WTC11 (cell line): ENCODE measurements around the gene STPG2. TPM values are rescaled to one million over a fixed set of nuclear protein-coding genes. Genes with fewer than 3 reads are reported as not detected.

Source experiments
- ATAC-seq: fragments of 200-7000 bp; cut with Tn5 transposase; 2 replicates; pipeline ENCODE4 v1.10.0; 2021; ENCODE audit warnings: mild to moderate bottlenecking, moderate library complexity
- CTCF ChIA-PET: fragments of 300-600 bp; sonication (Branson Sonifier 250); formaldehyde crosslinking; loops from one replicate; lab custom pipeline; 2021; ENCODE audit warnings: antibody characterized with exemption; lab: Charles Lee
- POLR2A ChIA-PET: fragments of 350-600 bp; sonication (Branson Sonifier 250); formaldehyde crosslinking; loops from one replicate; lab custom pipeline; 2021; ENCODE audit warnings: antibody characterized with exemption; lab: Charles Lee
- DNase-seq: peaks from one replicate; pipeline ENCODE4 v3.0.0; 2021; ENCODE audit warnings: low spot score
- H3K27ac Mint-ChIP-seq: 2 replicates; pipeline ENCODE4 v1.8.0; 2021; ENCODE audit warnings: mixed read lengths
- H3K27me3 Mint-ChIP-seq: 2 replicates; pipeline ENCODE4 v1.8.0; 2021; ENCODE audit warnings: low read depth, mild to moderate bottlenecking, moderate library complexity, mixed read lengths
- H3K36me3 Mint-ChIP-seq: 2 replicates; pipeline ENCODE4 v1.8.0; 2021; ENCODE audit warnings: mixed read lengths
- H3K4me1 Mint-ChIP-seq: 2 replicates; pipeline ENCODE4 v1.8.0; 2022; ENCODE audit warnings: mixed read lengths
- H3K4me3 Mint-ChIP-seq: 2 replicates; pipeline ENCODE4 v1.8.0; 2021; ENCODE audit warnings: mild to moderate bottlenecking, moderate library complexity, mixed read lengths
- H3K9me3 Mint-ChIP-seq: 2 replicates; pipeline ENCODE4 v1.8.0; 2021; ENCODE audit warnings: mixed read lengths
- ATF6 ChIP-seq: sonication (generic); formaldehyde crosslinking; IDR thresholded peaks from 2 replicates; pipeline ENCODE4 v1.8.1; 2023; ENCODE audit warnings: mild to moderate bottlenecking, missing genetic modification reagents
- CBFB ChIP-seq: sonication (generic); formaldehyde crosslinking; IDR thresholded peaks from 2 replicates; pipeline ENCODE4 v1.8.1; 2022; ENCODE audit warnings: mild to moderate bottlenecking, low read depth, missing genetic modification reagents
- CDX4 ChIP-seq: fragments of 250-450 bp; sonication (Bioruptor Pico); IDR thresholded peaks from 2 replicates; pipeline ENCODE4 v1.9.0; 2021; ENCODE audit warnings: moderate library complexity, mild to moderate bottlenecking, inconsistent platforms, borderline replicate concordance
- CREM ChIP-seq: sonication (generic); formaldehyde crosslinking; IDR thresholded peaks from 2 replicates; pipeline ENCODE4 v1.8.1; 2022; ENCODE audit warnings: mild to moderate bottlenecking, missing genetic modification reagents, moderate library complexity
- E2F4 ChIP-seq: sonication (generic); formaldehyde crosslinking; IDR thresholded peaks from 2 replicates; pipeline ENCODE4 v1.8.1; 2022; ENCODE audit warnings: low read depth, mild to moderate bottlenecking, moderate library complexity, missing genetic modification reagents, borderline replicate concordance
- E2F5 ChIP-seq: sonication (generic); formaldehyde crosslinking; IDR thresholded peaks from 2 replicates; pipeline ENCODE4 v1.8.1; 2022; ENCODE audit warnings: mild to moderate bottlenecking, moderate library complexity, missing genetic modification reagents
- GRHL2 ChIP-seq: fragments of 250-450 bp; sonication (Bioruptor Pico); IDR thresholded peaks from 2 replicates; pipeline ENCODE4 v1.8.0; 2022; ENCODE audit warnings: mild to moderate bottlenecking, moderate library complexity; ENCODE audit not compliant: insufficient replicate concordance, severe bottlenecking
- JAZF1 ChIP-seq: fragments of 250-450 bp; sonication (Bioruptor Pico); IDR thresholded peaks from 2 replicates; pipeline ENCODE4 v1.9.0; 2021; ENCODE audit warnings: moderate library complexity, mild to moderate bottlenecking, inconsistent platforms
- MYBL2 ChIP-seq: sonication (generic); formaldehyde crosslinking; IDR thresholded peaks from 2 replicates; pipeline ENCODE4 v1.8.1; 2023; ENCODE audit warnings: mild to moderate bottlenecking, moderate library complexity, missing genetic modification reagents
- PRRX2 ChIP-seq: fragments of 250-450 bp; sonication (Bioruptor Pico); IDR thresholded peaks from 2 replicates; pipeline ENCODE4 v1.8.0; 2021; ENCODE audit warnings: mild to moderate bottlenecking
- SOX15 ChIP-seq: fragments of 250-450 bp; sonication (Bioruptor Pico); IDR thresholded peaks from 2 replicates; pipeline ENCODE4 v1.9.0; 2021; ENCODE audit warnings: mild to moderate bottlenecking
- ZNF532 ChIP-seq: fragments of 250-450 bp; sonication (Bioruptor Pico); IDR thresholded peaks from 2 replicates; pipeline ENCODE4 v1.9.0; 2021; ENCODE audit warnings: mild to moderate bottlenecking, borderline replicate concordance
- total RNA-seq: library from RNA; stranded (reverse); gene quantifications from 3 replicates; pipeline ENCODE4 v1.2.3, GENCODE V29; 2021
- TF ChIP-seq, protein P1 (sequence below): sonication (generic); formaldehyde crosslinking; IDR thresholded peaks from 2 replicates; pipeline ENCODE4 v1.8.1; 2022; ENCODE audit warnings: low read depth, missing genetic modification reagents, borderline replicate concordance
- TF ChIP-seq, protein P2 (sequence below): fragments of 250-450 bp; sonication (Bioruptor Pico); conservative IDR thresholded peaks from 2 replicates; pipeline ENCODE4 v1.9.0; 2021; ENCODE audit warnings: mild to moderate bottlenecking

STPG2 gene
- total RNA-seq, 1 experiment from 2014 or later, result 0.17 TPM

DNA sequence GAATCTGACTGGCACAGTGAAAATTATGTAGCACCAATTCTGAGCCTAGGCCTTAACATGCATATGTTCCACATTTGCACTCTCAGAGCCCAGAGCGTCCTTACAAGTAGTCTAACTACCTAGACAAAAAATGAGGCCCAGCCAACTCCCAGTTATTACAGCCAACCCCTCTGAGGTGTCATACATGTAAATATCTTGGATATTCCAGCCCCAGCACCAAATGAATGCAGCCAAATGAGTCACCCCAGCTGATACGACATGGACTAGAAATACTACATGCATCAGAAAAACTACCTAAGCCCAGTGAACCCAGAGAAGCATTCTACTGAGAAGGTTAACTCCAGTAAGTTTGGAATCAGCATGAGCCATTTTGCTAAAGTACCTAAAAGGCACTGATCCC is 145.1 kb downstream of the STPG2 start:
- H3K36me3 Mint-ChIP-seq, result no peaks in the 10 kb centered on the region; the same call in 1 of the 2 replicates
- H3K27me3 Mint-ChIP-seq, result no peaks in the 10 kb centered on the region
- no peak for DNase-seq
- ChIA-PET CTCF (no interaction called here), POLR2A (no interaction called here)
- no peaks in the 10 kb centered on the region for H3K4me1 Mint-ChIP-seq
- H3K9me3 Mint-ChIP-seq, result peaks cover 29% of the 10 kb centered on the region
- no peak for ATAC-seq
- H3K4me3 Mint-ChIP-seq, result no peak overlapping the region
- TF ChIP-seq CREM (CRISPR knock-in tag) (no peak), E2F5 (no peak), GRHL2 (CRISPR knock-in tag) (no peak), CDX4 (CRISPR knock-in tag) (no peak), MYBL2 (CRISPR knock-in tag) (no peak), SOX15 (CRISPR knock-in tag) (no peak), JAZF1 (no peak), CBFB (CRISPR knock-in tag) (no peak), E2F4 (CRISPR knock-in tag) (no peak), ATF6 (CRISPR knock-in tag) (no peak), PRRX2 (CRISPR knock-in tag) (no peak), ZNF532 (CRISPR knock-in tag) (no peak)
- TF ChIP-seq, protein P1, sequence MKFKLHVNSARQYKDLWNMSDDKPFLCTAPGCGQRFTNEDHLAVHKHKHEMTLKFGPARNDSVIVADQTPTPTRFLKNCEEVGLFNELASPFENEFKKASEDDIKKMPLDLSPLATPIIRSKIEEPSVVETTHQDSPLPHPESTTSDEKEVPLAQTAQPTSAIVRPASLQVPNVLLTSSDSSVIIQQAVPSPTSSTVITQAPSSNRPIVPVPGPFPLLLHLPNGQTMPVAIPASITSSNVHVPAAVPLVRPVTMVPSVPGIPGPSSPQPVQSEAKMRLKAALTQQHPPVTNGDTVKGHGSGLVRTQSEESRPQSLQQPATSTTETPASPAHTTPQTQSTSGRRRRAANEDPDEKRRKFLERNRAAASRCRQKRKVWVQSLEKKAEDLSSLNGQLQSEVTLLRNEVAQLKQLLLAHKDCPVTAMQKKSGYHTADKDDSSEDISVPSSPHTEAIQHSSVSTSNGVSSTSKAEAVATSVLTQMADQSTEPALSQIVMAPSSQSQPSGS (CRISPR knock-in tag), result no peak
- TF ChIP-seq, protein P2, sequence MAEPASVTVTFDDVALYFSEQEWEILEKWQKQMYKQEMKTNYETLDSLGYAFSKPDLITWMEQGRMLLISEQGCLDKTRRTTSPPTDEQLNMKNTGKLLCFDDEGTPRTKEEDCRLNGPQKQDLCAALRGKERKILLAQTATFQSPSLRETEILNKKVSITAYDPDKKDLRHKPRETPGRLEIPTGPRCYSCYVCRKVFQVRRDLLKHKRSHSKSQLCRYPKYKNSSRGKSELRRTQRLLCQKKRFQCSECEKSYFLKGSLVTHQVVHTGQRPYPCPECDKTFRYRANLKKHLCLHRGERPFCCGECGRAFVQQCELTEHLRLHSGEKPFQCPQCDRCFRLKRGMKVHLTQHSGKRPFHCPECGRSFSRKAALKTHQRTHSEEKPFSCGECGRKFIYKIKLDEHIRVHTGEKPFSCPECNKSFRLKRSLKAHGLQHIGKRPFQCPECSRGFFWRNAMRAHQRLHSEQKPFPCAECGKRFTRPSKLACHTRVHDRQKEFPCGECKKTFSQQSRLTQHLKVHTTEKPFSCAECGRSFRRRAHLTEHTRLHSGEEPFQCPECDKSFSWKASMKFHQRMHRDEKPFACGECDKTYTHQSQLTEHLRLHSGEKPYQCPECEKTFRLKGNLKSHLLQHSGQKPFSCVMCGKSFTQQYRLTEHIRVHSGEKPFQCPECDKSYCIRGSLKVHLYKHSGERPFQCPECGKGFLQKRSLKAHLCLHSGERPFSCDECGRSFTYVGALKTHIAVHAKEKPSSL, result no peak
- no peak overlapping the region for H3K27ac Mint-ChIP-seq
